Osteocyte (in vitro differentiated cells): Measurements from ENCODE around the gene RBPJ. TPM values are rescaled to one million over a fixed set of nuclear protein-coding genes. Genes with fewer than 3 reads are reported as not detected.
"Not testable (repeated sequence)": the region's sequence is repeated elsewhere in the genome, so short reads cannot be mapped to it uniquely, and the experiment has no call there.

Experiments used
- DNase-seq: peaks from one replicate; pipeline ENCODE4 v3.0.0; 2021; ENCODE audit warnings: mixed read lengths; ENCODE audit not compliant: unreplicated experiment; ENCODE audit errors: extremely low spot score
- H3K27ac Mint-ChIP-seq: one replicate; pipeline ENCODE4 v1.8.0; 2021; ENCODE audit warnings: mild to moderate bottlenecking, mixed read lengths; ENCODE audit not compliant: unreplicated experiment
- H3K27me3 Mint-ChIP-seq: one replicate; pipeline ENCODE4 v1.8.0; 2021; ENCODE audit warnings: mixed read lengths; ENCODE audit not compliant: unreplicated experiment
- H3K36me3 Mint-ChIP-seq: one replicate; pipeline ENCODE4 v1.8.0; 2021; ENCODE audit warnings: mixed read lengths; ENCODE audit not compliant: unreplicated experiment
- H3K4me1 Mint-ChIP-seq: one replicate; pipeline ENCODE4 v1.8.0; 2021; ENCODE audit warnings: mixed read lengths; ENCODE audit not compliant: unreplicated experiment
- H3K4me3 Mint-ChIP-seq: one replicate; pipeline ENCODE4 v1.8.0; 2021; ENCODE audit warnings: mild to moderate bottlenecking, moderate library complexity, mixed read lengths; ENCODE audit not compliant: unreplicated experiment
- H3K9me3 Mint-ChIP-seq: one replicate; pipeline ENCODE4 v1.8.0; 2021; ENCODE audit warnings: mixed read lengths; ENCODE audit not compliant: unreplicated experiment
- total RNA-seq: library from RNA; stranded (reverse); gene quantifications from 2 replicates; pipeline ENCODE4 v1.2.1, GENCODE V29; 2021
- TF ChIP-seq, protein P1 (sequence below): fragments of 200-600 bp; sonication (generic); IDR thresholded peaks from 2 replicates; pipeline ENCODE4 v1.5.0; 2021; ENCODE audit warnings: antibody characterized with exemption, mild to moderate bottlenecking, moderate library complexity

RBPJ gene
- total RNA-seq, 1 donor from 2014 or later: 79.8 TPM

DNA sequence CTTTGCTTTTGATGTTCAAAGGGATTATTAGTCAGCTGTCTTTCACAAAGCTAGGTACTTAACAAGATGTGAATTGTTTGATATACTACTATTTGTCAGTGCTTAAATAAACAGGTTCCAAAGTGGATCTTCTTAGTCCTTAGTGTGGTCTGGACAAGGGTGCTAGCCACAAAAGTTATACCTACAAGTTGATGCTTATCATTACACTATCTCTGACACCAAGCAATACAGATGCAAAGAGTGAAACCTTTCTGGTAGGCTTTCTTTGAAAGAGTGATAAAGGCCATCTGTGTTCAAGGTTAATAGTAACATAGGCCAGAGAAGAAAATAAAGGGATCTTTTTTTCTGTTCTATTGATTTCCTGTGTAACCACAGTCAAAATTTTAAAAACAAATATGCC lies 12.2 kb upstream of the RBPJ start:
- H3K27ac Mint-ChIP-seq: no peak overlapping the region
- H3K36me3 Mint-ChIP-seq: no peaks in the 10 kb centered on the region
- no peaks in the 10 kb centered on the region for H3K27me3 Mint-ChIP-seq
- TF ChIP-seq, protein P1, sequence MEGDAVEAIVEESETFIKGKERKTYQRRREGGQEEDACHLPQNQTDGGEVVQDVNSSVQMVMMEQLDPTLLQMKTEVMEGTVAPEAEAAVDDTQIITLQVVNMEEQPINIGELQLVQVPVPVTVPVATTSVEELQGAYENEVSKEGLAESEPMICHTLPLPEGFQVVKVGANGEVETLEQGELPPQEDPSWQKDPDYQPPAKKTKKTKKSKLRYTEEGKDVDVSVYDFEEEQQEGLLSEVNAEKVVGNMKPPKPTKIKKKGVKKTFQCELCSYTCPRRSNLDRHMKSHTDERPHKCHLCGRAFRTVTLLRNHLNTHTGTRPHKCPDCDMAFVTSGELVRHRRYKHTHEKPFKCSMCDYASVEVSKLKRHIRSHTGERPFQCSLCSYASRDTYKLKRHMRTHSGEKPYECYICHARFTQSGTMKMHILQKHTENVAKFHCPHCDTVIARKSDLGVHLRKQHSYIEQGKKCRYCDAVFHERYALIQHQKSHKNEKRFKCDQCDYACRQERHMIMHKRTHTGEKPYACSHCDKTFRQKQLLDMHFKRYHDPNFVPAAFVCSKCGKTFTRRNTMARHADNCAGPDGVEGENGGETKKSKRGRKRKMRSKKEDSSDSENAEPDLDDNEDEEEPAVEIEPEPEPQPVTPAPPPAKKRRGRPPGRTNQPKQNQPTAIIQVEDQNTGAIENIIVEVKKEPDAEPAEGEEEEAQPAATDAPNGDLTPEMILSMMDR: no peak
- no peak for DNase-seq
- no peak overlapping the region for H3K4me3 Mint-ChIP-seq
- H3K9me3 Mint-ChIP-seq: no peaks in the 10 kb centered on the region
- peaks cover 5% of the 10 kb centered on the region for H3K4me1 Mint-ChIP-seq

DNA sequence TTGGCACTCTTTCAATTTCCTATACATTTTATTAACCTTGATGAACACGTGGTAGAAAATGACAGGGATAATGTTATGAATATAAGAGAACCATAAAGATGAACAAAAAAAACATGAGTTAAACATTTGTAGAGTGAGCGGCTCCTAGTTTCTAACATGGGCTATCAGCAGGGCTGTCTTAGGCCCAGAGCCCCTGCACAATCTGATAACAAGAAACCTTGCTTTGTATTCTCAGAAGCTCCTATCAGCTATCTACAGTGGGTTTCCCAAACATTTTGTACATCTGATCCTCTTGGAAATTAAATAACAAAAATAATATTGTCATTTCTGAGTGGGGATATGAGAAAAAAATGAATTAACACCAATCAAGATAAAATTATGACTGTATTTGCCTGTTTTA lies 10.6 kb upstream of the RBPJ start:
- no peaks in the 10 kb centered on the region for H3K27me3 Mint-ChIP-seq
- H3K27ac Mint-ChIP-seq: no peak overlapping the region
- DNase-seq: no peak
- no peak overlapping the region for H3K4me3 Mint-ChIP-seq
- peaks cover 2% of the 10 kb centered on the region for H3K36me3 Mint-ChIP-seq
- peaks cover 5% of the 10 kb centered on the region for H3K4me1 Mint-ChIP-seq
- TF ChIP-seq, protein P1: no peak
- peaks cover 8% of the 10 kb centered on the region for H3K9me3 Mint-ChIP-seq

DNA sequence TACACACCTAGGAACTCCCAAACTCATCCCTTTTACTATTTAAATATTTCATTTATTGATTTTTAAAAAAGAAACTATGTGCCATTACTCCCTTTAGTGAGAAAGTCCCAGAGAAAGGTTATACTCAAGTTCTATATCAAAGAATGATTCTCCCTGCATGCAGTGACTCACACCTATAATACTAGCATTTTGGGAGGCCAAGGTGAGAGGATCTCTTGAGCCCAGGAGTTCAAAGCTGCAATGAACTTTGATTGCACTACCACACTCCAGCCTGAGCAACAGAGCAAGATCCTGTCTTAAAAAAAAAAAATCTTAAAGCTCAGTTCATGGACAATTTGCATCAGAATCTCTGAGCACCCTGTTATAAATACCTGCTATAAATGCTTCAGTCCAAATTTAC lies 9.2 kb upstream of the RBPJ start:
- peaks cover 5% of the 10 kb centered on the region for H3K4me1 Mint-ChIP-seq
- DNase-seq: no peak
- no peaks in the 10 kb centered on the region for H3K27me3 Mint-ChIP-seq
- no peak overlapping the region for H3K4me3 Mint-ChIP-seq
- TF ChIP-seq, protein P1: no peak
- peaks cover 14% of the 10 kb centered on the region for H3K9me3 Mint-ChIP-seq
- peaks cover 2% of the 10 kb centered on the region for H3K36me3 Mint-ChIP-seq
- no peak overlapping the region for H3K27ac Mint-ChIP-seq

DNA sequence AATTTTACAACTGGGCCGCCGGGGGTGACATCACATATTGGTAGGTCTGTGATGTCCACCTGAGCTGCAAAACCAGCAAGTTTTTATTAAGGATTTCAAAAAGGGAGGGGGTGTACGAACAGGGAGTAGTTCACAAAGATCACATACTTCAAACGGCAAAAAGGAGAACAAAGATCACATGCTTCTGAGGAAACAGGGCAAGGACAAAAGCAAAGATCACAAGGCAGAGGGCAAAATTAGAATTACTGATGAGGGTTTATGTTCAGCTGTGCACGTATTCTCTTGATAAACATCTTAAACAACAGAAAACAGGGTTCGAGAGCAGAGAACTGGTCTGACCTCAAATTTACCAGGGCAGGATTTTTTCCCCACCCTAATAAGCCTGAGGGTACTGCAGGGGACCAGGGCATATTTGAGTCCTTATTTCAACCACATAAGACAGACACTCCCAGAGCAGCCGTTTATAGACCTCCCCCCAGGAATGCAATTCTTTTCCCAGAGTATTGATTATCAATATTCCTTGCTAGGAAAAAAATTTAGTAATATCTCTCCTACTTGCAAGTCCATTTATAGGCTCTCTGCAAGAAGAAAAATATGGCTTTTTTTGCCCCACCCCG lies 5.4 kb upstream of the RBPJ start:
- H3K4me1 Mint-ChIP-seq, H3K36me3 Mint-ChIP-seq, H3K27me3 Mint-ChIP-seq, H3K27ac Mint-ChIP-seq, H3K4me3 Mint-ChIP-seq, DNase-seq: not testable (repeated sequence)
- H3K9me3 Mint-ChIP-seq: peaks cover 21% of the 10 kb centered on the region

DNA sequence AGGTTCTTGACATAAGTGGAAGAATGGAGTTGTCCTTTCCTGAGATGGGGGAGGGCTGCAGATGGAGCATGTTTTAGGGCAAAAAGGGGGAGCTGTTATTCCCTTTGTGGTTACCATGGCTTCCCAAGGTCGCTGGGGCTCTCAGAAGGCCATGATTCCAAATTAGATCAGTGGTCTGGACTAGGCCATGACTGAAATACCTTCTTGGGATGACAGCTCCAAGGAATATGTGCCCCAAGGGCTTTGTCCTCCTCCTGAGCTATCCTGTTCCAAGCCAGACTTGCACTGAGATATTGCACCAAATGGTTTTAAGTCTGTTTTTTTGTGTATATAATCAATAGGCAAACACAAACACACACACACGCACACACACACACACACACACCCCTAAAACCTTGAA lies 3.0 kb upstream of the RBPJ start:
- no peak overlapping the region for H3K27ac Mint-ChIP-seq
- H3K4me3 Mint-ChIP-seq: peak overlapping the region; percentile 37

More for the DNA sequence above, 3.0 kb upstream of the RBPJ start:
- DNase-seq: no peak
- peaks cover 2% of the 10 kb centered on the region for H3K36me3 Mint-ChIP-seq
- H3K27me3 Mint-ChIP-seq: no peaks in the 10 kb centered on the region
- TF ChIP-seq, protein P1: no peak
- peaks cover 21% of the 10 kb centered on the region for H3K9me3 Mint-ChIP-seq
- H3K4me1 Mint-ChIP-seq: peaks cover 7% of the 10 kb centered on the region
